ENCODE measurements around the gene BICC1.

BICC1 gene

DNA sequence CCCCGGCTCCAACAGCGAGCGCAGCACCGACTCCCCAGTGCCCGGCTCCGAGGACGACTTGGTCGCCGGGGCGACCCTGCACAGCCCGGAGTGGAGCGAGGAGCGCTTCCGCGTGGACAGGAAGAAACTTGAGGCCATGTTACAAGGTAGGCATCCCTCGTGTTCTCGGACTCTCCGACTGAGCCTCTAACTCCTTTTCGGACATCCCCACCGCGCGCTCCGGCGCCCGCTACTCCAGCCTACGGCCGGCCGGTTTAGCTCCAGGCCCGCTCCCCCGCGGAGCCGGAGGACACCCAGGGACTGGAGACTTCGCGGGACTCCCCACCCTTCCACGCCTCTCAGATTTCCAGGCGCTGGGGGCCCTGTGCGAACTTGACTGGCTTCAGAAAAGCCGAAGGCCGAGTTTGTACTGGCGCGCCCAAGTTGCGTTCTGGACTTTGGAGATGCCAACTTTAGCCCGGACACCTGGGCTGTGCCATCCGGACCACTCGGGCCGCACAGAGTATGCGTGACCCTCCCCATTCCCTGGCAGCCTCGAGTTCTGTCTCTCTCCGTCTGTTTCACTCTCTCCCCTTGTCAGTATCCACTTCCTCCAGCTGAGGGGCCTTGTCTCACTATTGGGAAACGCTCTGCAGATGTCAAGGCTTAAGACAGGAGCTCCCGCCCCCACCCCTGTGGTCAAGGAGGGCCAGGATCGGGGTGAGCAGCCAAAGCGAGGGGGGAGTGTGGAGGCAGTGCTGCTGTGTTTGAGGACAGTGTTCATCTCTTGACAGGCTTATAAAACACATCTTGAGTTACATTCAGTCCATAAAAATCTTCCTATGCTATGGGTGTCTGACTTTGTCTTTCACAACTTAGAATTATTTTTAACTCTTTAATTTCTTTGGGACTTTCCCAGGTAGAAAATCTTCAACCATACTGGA, 777 bp downstream of the BICC1 start:
- H3K4me3 ChIP-seq (ENCODE audit: low read length) = peak overlapping the region; percentile 47

DNA sequence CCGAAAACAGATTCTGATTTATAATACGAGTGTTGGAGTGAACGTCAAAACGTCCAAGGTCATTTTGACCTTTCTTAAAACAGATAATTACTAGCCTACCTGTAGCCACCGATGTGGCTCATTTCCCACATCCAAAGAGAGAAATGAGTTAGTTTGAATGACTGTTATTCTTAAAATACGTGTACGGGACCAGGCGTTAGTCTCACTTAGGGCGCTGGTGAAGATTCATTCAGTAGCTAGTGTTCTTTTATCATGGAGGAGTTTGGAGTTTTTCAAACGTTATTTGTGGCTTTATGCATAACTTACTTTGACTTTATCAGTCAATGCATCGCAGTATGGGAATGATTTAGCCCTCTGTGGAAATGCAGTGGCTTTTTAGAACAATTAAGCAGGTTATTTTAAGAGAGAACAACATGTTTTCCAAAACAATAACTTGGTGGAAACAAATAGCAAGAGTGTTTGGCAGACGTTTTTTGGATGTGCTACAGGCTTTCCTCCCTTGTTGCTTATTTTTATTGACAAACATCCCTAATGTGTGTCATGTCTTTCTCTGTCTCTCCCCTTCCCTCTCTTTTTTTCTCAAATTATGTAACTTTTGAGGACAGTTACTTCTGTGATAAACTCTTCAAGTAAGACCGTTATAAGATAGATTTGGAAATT, 1.6 kb downstream of the BICC1 start:
- DNase-seq (ENCODE audit: low read depth, low spot score) = no peak
- no peak overlapping the region for H3K4me3 ChIP-seq (ENCODE audit: low read length)

More for the DNA sequence above, 777 bp downstream of the BICC1 start:
- no peak for DNase-seq (ENCODE audit: low read depth, low spot score)

DNA sequence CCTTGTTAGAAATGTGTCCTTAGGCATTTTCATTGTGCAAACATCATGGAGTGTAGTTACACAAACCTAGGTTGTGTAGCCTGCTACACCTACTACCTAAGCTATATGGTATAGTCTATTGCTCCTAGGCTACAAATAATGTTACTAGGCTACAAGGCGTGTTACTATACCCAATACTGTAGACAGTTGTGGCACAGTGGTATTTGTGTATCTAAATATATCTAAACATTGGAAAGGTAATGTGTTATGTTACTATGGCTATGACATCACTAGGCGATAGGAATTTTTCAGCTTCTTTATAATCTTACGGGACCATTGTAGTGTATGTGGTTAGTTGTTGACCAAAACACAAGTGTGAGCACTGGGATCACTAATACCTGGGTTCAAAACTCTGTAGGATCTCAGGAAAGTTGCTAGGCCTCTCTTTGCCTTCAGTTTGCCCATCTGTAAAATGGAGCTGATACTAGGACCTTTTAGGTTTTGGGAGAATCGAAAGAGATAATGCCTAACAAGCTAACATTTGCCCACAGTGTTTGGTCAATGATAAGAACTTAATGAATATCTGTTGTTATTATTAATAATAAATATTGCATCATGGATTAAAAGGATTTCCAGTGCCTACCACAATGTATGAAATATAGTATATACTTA, 2.7 kb downstream of the BICC1 start:
- no peak overlapping the region for H3K4me3 ChIP-seq (ENCODE audit: low read length)
- DNase-seq (ENCODE audit: low read depth, low spot score) = no peak

DNA sequence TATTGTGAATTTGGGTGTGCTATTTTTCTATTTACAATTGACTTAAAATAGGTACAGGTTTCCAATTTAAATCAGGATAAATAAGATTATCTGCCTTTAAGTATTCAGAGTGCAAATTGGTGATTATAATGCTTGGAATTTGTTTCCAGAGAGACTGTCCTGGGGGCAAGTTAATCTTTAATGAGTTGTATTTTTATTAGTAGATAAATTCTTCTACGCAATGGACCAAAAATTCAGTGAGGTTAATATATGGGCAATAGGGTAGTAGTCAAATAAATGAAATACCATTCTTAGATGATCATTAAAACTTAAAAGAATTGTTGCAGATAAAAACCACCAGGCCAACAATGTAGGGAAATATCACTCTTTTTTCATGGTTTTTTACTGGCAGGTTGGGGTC, 3.4 kb downstream of the BICC1 start:
- DNase-seq (ENCODE audit: low read depth, low spot score) = no peak
- no peak overlapping the region for H3K4me3 ChIP-seq (ENCODE audit: low read length)

DNA sequence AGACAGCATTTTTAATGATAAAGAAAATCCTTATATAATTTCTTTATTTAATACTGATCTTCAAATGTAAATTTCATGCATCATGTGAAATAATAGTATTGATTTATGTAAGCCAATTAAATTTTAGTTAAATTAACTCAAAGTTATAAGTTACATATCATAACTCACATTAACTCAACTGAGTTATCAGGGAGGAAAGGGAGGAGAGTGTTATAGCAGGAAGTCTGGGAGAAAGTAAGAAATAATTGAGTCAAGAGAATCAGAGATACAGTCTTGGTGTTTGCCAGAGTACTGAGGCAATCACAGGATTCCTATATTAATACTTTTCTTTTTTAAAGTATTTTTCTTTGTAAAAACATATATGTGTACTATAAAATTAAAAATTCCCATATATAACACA, 4.0 kb downstream of the BICC1 start:
- H3K4me3 ChIP-seq (ENCODE audit: low read length) = no peak overlapping the region

DNA sequence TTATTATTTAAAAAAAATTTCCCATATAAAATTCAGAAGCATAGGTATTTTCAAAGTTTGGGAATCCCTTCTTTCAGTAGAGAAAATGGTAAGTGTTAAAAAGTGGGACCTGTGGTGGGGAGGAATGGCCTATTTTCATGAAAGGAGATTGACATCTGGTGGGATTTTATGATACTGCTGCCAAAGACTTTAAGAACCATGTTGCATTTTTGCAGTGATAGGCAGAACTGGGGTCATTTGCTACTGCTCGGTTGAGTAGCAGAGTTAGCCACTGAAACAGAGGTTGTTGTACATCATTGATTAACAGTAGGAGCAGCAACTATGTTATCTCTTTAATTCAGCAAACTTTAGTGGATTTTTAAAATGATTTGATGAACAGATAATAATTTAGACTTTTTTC, 4.4 kb downstream of the BICC1 start:
- no peak for DNase-seq (ENCODE audit: low read depth, low spot score)

More for the DNA sequence above, 4.0 kb downstream of the BICC1 start:
- DNase-seq (ENCODE audit: low read depth, low spot score) = no peak

DNA sequence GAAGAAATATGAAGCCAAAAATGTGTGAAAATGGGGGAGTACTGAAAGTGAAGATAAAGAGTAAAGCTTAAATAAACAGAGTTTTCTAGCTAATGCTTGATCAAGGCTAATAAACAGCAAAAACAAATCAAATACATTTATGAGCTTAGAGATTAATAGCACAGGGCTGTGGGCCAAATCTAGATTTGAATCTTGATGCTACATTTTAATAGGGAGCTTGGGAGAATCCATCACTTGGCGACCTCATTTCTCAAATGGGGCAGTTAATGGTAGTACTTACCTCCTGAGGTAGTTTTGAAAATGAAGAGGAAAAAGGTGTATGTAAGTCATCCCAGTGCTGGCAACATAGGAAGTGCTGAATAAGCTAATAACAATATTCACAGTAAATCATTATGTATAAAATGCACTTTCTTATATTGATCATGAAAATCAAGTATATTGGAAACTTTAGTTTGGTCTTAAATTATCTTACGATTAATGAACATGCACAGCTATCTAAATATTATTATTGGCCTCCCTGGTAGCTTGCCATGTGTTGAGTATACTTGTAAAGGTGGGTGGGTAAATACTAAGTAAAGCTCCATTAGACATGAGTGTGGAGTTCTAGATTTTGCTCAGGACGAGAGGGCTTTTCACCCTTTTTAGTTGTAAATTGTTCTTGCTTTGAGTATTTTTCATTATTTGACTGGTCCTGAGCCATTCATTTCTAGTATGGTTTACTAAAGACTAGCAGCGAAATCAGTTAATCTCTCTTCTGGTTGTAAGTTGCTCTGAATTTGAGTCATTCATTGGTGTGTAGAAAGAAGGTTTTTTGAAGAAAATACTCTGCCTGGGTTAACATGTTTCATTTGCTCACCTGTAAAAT, 5.1 kb downstream of the BICC1 start:
- DNase-seq (ENCODE audit: low read depth, low spot score) = no peak
- H3K4me3 ChIP-seq (ENCODE audit: low read length) = no peak overlapping the region

More for the DNA sequence above, 4.4 kb downstream of the BICC1 start:
- H3K4me3 ChIP-seq (ENCODE audit: low read length) = no peak overlapping the region

DNA sequence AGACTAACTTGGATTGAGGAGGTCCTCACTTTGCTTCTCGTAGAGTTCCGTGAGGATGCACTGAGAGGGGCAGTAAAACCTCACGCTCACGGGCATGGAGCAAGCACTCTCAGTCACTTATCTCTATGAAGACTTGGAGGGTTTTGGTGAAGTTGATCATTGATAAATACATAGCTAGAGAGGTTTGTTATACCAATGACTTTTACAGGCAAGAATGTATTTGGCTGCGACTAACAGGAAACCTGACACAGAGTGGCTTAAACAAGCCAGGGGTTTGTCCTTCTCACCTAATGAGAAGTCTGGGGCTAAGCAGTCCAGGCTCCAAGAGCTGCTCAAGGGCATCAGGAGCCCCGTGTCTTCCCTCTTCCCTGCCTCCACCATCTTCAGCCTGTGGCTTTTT, 6.1 kb downstream of the BICC1 start:
- DNase-seq (ENCODE audit: low read depth, low spot score) = no peak
- no peak overlapping the region for H3K4me3 ChIP-seq (ENCODE audit: low read length)

DNA sequence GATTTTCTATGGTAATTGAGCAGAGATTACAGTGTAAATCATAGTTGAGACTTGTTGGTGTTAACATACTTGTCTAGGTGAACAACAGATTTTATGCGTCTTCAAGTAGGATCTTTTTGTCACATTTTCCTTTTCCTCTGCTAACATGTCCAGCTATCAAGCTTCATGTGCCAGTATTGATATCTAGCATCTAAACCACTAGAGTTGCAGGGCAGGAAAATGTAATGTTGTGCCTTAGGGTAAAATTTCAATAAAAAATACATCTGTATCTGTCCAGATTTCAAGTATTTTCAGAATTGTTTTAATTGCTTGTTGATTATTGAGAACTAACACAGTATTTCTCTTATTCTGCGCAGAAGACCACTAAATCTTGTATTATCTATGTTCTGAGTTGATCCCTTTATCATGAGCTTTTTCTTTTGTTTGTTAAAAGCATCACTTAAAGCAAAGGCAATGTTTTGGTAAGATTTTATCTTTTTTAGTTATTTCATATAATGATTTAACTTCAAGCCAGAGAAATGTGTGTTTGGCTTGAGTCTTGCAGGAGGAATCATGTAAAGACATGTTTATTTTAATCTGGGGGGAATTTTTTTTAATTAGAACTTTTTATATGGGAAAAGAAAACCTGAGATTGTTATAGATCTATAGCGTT, 16.5 kb downstream of the BICC1 start:
- H3K4me3 ChIP-seq (ENCODE audit: low read length) = no peak overlapping the region
- no peak for DNase-seq (ENCODE audit: low read depth, low spot score)

DNA sequence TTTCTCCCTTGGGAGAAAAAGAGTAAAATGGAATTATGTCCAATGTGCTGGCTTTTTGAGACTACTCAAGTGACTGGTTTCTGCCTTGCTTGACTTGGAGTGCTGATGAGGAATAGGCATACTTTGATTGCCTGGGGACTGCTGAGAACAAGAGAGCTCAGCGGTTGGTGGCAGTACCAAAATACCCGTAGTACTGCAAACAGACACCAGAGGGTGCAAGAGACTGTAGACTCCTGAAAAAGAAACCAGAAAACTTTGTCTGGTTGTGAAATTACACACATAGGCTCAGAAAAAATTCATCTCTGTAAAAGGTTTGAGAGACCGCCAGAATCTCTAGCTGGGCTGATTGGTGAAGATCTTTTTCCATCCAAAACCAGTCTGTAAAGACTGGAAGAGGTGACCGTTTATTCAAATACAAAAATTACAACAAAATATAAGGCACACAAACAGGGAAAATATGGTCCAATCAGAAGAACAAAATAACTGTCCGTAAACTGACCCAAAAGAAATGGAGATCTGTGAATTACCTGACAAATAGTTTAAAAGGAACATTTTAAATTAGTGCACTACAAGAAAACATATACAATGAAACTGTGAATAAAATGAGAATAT, 18.5 kb downstream of the BICC1 start:
- no peak overlapping the region for H3K4me3 ChIP-seq (ENCODE audit: low read length)
- DNase-seq (ENCODE audit: low read depth, low spot score) = peak; percentile 71

DNA sequence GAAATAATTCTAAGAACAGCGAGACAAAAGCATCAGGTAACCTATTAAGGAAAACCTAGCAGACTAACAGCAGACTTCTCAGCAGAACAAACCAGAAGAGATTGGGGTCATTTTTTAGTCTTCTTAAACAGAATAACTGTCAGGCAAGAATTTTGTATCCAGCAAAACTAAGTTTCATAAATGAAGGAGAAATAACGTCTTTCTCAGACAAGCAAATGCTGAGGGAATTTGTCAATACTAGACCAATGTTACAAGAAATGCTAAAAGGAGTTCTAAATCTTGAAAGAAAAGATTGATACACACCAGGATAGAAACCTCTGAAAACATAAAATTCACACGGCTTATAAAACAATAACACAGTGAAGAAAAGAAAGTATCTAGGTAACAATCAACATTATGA, 22.6 kb downstream of the BICC1 start:
- H3K4me3 ChIP-seq (ENCODE audit: low read length) = no peak overlapping the region
- no peak for DNase-seq (ENCODE audit: low read depth, low spot score)

DNA sequence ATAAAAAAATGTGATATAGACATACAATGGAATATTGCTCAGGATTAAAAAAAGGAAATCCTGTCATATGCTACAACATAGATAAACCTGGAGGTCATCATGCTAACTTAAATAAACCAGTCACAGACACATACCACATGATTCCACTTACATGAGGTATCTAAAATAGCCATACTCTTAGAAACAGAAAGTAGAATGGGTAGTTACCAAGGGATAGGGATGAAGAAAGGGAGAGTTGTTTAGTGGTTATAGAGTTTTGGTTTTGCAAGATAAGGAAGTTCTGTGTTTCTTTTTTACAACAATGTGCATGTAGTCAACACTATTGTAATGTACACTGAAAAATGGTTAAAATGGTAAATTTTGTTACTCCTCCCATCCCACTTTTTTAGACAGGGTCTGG, 30.5 kb downstream of the BICC1 start:
- DNase-seq (ENCODE audit: low read depth, low spot score) = no peak
- H3K4me3 ChIP-seq (ENCODE audit: low read length) = no peak overlapping the region

DNA sequence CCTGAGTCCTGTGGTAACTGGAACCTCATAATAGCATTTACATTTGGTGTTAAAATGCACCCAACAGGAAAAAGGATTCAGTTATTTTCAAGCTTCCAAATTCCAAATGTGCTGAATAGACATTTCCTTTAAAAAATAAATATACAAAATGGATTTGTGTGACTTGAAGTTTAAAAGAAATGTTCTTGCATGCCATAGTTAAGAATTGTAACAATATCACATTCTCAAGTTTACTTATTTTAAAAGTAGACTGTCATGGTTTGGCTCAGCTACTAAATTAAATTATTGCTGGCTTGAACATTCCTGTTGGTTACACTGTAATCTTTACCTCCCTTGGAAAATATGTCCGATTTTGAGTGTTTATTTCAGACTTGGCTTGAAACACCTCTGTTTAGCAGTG, 31.5 kb downstream of the BICC1 start:
- H3K4me3 ChIP-seq (ENCODE audit: low read length) = no peak overlapping the region
- DNase-seq (ENCODE audit: low read depth, low spot score) = no peak

DNA sequence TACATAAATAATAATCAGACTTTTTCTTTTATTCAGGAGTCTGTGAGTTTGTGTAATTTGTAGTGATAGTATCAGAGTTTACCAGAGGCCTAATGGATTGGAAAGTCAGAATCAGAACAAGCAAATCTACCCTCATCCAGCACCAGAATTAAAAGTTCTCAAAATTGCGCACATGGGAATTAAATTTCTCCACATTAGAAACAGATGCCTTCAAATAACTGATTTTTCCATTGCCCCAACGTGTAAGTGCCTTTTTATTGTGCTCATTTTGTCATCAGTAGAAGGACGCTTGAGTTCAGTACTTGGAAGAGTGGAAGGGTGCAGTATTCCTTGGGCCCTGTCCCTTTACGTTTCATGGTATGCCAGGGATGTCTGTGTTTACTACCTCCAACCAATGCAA, 32.8 kb downstream of the BICC1 start:
- DNase-seq (ENCODE audit: low read depth, low spot score) = no peak
- no peak overlapping the region for H3K4me3 ChIP-seq (ENCODE audit: low read length)

DNA sequence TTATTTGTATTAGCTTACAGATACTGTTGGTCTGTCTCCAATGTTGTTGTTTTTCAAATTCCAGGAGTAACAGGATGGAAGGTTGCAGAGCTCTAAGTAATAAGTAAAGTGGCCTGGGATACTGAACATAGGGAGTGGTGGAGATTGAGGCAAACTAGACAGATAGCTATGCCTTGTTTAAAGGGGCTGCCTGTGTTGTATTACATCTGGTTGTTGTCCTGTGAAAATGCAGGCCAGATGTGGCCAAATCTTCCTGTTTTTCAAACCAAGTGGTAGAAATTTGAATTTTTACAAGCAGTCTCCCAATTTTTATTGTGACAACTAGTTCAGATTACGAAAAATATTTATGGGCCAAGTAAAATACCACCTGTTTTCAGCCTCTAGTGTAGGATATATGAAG, 33.5 kb downstream of the BICC1 start:
- no peak for DNase-seq (ENCODE audit: low read depth, low spot score)
- H3K4me3 ChIP-seq (ENCODE audit: low read length) = no peak overlapping the region

DNA sequence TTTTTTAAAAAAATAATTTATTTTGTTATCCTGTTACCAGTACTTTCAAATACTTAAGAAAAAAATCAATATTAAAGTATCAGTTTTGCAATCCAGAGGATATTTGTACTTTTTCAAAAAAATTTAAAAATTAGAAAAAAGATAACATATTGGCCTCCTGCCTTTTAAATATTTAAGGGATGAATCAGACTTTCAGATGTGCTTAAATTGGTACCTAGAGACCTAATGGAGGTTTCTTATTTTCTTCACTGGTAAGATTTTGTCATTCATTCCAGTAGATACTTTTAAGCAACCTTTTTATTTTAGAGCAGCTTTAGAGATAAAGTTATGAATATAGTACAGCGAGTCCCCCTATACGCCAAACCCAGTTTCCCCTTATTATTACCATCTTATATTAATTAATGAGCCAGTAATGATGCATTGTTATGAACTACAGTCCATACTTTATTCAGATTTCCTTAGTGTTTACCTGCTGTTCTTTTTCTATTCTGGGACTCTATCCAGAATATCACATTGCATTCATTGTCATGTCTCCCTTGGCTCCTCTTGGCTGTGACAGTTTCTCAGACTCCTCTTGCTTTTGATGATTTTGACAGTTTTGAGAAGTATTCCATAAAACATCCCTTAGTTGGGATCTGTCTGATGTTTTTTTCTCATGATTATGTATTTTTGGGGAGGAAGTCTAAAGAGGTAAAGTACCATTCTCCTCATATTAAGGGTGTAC, 34.2 kb downstream of the BICC1 start:
- no peak overlapping the region for H3K4me3 ChIP-seq (ENCODE audit: low read length)
- DNase-seq (ENCODE audit: low read depth, low spot score) = no peak

DNA sequence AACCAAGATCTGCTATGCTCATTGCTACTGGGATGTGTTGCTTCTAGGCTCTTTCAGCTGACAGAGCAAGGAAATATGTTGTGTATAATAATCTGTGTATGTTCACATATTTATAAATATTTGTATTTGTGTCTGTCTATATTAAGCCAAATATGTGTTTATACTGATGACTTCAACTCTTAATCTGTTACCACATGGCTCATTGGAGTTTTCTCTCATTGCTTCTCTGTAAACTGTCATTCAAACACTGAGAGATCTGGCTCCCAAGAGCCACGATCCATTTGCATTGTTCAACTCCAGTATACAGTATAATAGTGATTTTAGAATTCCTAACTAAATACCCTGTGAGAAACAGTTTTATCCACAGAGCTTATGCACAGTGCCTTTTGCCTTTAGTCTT, 35.3 kb downstream of the BICC1 start:
- H3K4me3 ChIP-seq (ENCODE audit: low read length) = no peak overlapping the region
- DNase-seq (ENCODE audit: low read depth, low spot score) = no peak

DNA sequence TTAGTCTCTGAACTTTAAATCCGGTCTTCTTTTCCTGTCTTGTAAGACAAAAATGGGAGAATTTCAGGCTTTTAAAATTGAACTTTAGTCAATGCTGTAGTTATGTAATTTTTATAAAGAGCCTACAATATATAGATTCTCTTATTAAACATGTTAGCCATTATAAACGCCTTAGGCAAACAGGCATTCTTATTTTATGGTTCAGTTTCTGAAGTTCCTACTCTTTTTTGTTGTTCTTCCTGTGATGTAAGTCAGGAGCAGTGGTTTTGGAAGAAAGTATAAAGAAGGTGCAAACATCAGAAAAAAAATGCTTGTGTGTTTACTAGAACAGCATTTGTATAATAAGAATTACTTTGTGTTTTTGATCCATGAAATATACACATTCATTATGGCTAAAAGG, 41.6 kb downstream of the BICC1 start:
- no peak for DNase-seq (ENCODE audit: low read depth, low spot score)
- no peak overlapping the region for H3K4me3 ChIP-seq (ENCODE audit: low read length)

All from Jurkat, Clone E6-1 (cell line).